Measurements from ENCODE around the gene PBX1.
"Not testable (repeated sequence)": the region's sequence is repeated elsewhere in the genome, so short reads cannot be mapped to it uniquely, and the experiment has no call there.

The PBX1 gene

GRCh38 chr1:164558461-164559341 is at the start of gene PBX1:
PBX1 (plus strand) TSS chr1:164559184.
- peak; percentile 7 for DNase-seq (ENCODE audit: low read depth, low spot score)

GRCh38 chr1:164510435-164510834 is 48.5 kb upstream of the PBX1 start:
- no peak for DNase-seq (ENCODE audit: low read depth, low spot score)

- DNase-seq (ENCODE audit: low read depth, low spot score): no peak
Measured at GRCh38 chr1:164511001-164511705, 47.8 kb upstream of the PBX1 start.

GRCh38 chr1:164515231-164515630 is 43.8 kb upstream of the PBX1 start:
- DNase-seq (ENCODE audit: low read depth, low spot score): no peak

- DNase-seq (ENCODE audit: low read depth, low spot score): no peak
Measured at GRCh38 chr1:164515711-164516331, 43.2 kb upstream of the PBX1 start.

- no peak for DNase-seq (ENCODE audit: low read depth, low spot score)
Measured at GRCh38 chr1:164516591-164516990, 42.4 kb upstream of the PBX1 start.

GRCh38 chr1:164518692-164519332 is 40.2 kb upstream of the PBX1 start:
- DNase-seq (ENCODE audit: low read depth, low spot score): no peak

GRCh38 chr1:164519426-164519825 is 39.6 kb upstream of the PBX1 start:
- DNase-seq (ENCODE audit: low read depth, low spot score): no peak

GRCh38 chr1:164524810-164525209 is 34.2 kb upstream of the PBX1 start:
- no peak for DNase-seq (ENCODE audit: low read depth, low spot score)

- DNase-seq (ENCODE audit: low read depth, low spot score): no peak
Measured at GRCh38 chr1:164534863-164535610, 23.9 kb upstream of the PBX1 start.

- DNase-seq (ENCODE audit: low read depth, low spot score): not testable (repeated sequence)
Measured at GRCh38 chr1:164552463-164552988, 6.5 kb upstream of the PBX1 start.

- no peak for DNase-seq (ENCODE audit: low read depth, low spot score)
Measured at GRCh38 chr1:164557270-164557669, 1.7 kb upstream of the PBX1 start.

- DNase-seq (ENCODE audit: low read depth, low spot score): no peak
Measured at GRCh38 chr1:164559342-164560051, 513 bp downstream of the PBX1 start.

- no peak for DNase-seq (ENCODE audit: low read depth, low spot score)
Measured at GRCh38 chr1:164560121-164560541, 1.1 kb downstream of the PBX1 start.

- DNase-seq (ENCODE audit: low read depth, low spot score): no peak
Measured at GRCh38 chr1:164560556-164560955, 1.6 kb downstream of the PBX1 start.

- DNase-seq (ENCODE audit: low read depth, low spot score): no peak
Measured at GRCh38 chr1:164561007-164561406, 2.0 kb downstream of the PBX1 start.

- DNase-seq (ENCODE audit: low read depth, low spot score): no peak
Measured at GRCh38 chr1:164561472-164561871, 2.5 kb downstream of the PBX1 start.

GRCh38 chr1:164562061-164562460 is 3.1 kb downstream of the PBX1 start:
- DNase-seq (ENCODE audit: low read depth, low spot score): no peak

GRCh38 chr1:164562511-164562910 is 3.5 kb downstream of the PBX1 start:
- no peak for DNase-seq (ENCODE audit: low read depth, low spot score)

- DNase-seq (ENCODE audit: low read depth, low spot score): no peak
Measured at GRCh38 chr1:164562947-164563520, 4.0 kb downstream of the PBX1 start.

All from activated CD4-positive, CD25-positive, alpha-beta regulatory T cell treated with anti-CD3 and anti-CD28 coated beads, Interleukin-2, amount 50 U/mL, for 16 hours (primary cell).